GM10847 (cell line): ENCODE results near the gene SNN.

Experiments used
- POLR2A ChIP-seq: IDR thresholded peaks from 2 replicates; pipeline ENCODE4 v1.6.1; 2011; ENCODE audit not compliant: insufficient read length; ENCODE audit errors: extremely low read depth

Gene SNN

GRCh38 chr16:11650641-11651591, 17.3 kb upstream of the SNN start:
- no peak for TF ChIP-seq POLR2A

GRCh38 chr16:11651796-11652195, 16.5 kb upstream of the SNN start:
- TF ChIP-seq POLR2A = no peak

GRCh38 chr16:11655655-11656054, 12.6 kb upstream of the SNN start:
- no peak for TF ChIP-seq POLR2A

- no peak for TF ChIP-seq POLR2A
Measured at GRCh38 chr16:11657556-11657955, 10.7 kb upstream of the SNN start.

- no peak for TF ChIP-seq POLR2A
Measured at GRCh38 chr16:11658896-11659708, 9.2 kb upstream of the SNN start.

- no peak for TF ChIP-seq POLR2A
Measured at GRCh38 chr16:11660565-11660964, 7.7 kb upstream of the SNN start.

GRCh38 chr16:11662582-11662981, 5.7 kb upstream of the SNN start:
- TF ChIP-seq POLR2A = no peak

GRCh38 chr16:11665071-11665491, 3.2 kb upstream of the SNN start:
- no peak for TF ChIP-seq POLR2A

GRCh38 chr16:11666103-11667055, 1.9 kb upstream of the SNN start:
- TF ChIP-seq POLR2A = no peak

- no peak for TF ChIP-seq POLR2A
Measured at GRCh38 chr16:11667221-11667823, 933 bp upstream of the SNN start.

- TF ChIP-seq POLR2A = no peak
Measured at GRCh38 chr16:11668623-11669379, 546 bp downstream of the SNN start.

- no peak for TF ChIP-seq POLR2A
Measured at GRCh38 chr16:11669380-11670146, 1.3 kb downstream of the SNN start.
